Measurements from ENCODE around the gene FASTK. TPM values are rescaled to one million over a fixed set of nuclear protein-coding genes. Genes with fewer than 3 reads are reported as not detected.

Gene FASTK
- total RNA-seq (2021; ENCODE audit: unreplicated experiment) (86.4 TPM), Bru-seq, nascent RNA (percentile 76 among the genes with signal in this experiment), BruChase-seq, experiment 1, labeled RNA remaining after a 6-hour chase (percentile 91 among the genes with signal in this experiment), BruChase-seq, experiment 2, labeled RNA remaining after a 2-hour chase (percentile 91 among the genes with signal in this experiment)
- 77.9 and 78.4 TPM in 2 replicates for polyA plus RNA-seq (2012)
- long read RNA-seq, transcript FASTK-201 (10 exons, 1,827 nt), result major isoform, 50 of 172 reads
- long read RNA-seq, partial matches to known transcripts, result 32 of 172 reads
- long read RNA-seq, other reads (novel, unspliced or antisense), result 76 of 172 reads

- H3K27ac ChIP-seq (ENCODE audit: low read depth, low read length), result peak within 1 kb of the TSS; percentile 94
- peak within 1 kb of the TSS; percentile 94 for H3K4me2 ChIP-seq (ENCODE audit: low read length)
- H3K9me2 ChIP-seq (ENCODE audit: insufficient read depth), result no peaks in the 10 kb centered on the region
- H3K4me1 ChIP-seq (ENCODE audit: control insufficient read depth in 1 of 2, insufficient read depth in 2 of 2, low read length in 2 of 2), result peaks cover 33 to 69% of the 10 kb centered on the region in 2 experiments
- ATAC-seq (peak; percentile 68), DNase-seq (ENCODE audit: low read depth, low spot score) (peak; percentile 65)
- H3K27me3 ChIP-seq (ENCODE audit: insufficient read depth, low read length), result no peaks in the 10 kb centered on the region
- TF ChIP-seq RAD21 (IDR thresholded peaks at IDR 0.05; ENCODE audit: low read depth) (no peak), ZFX (IDR thresholded peaks at IDR 0.05) (peak; percentile 74), POLR2AphosphoS5 (IDR thresholded peaks at IDR 0.05; ENCODE audit: low read depth, low read length) (peak; percentile 88), YY1 (IDR thresholded peaks at IDR 0.05; ENCODE audit: extremely low read depth, insufficient replicate concordance, low read depth, low read length) (peak; percentile 97), ZBTB33 (IDR thresholded peaks at IDR 0.05; ENCODE audit: extremely low read depth, insufficient replicate concordance, low read length) (peak; percentile 44), POLR2A (IDR thresholded peaks at IDR 0.05; ENCODE audit: borderline replicate concordance, extremely low read depth, insufficient read depth, insufficient read length) (peak; percentile 88)
- H4K20me1 ChIP-seq (ENCODE audit: insufficient read depth), result no peaks in the 10 kb centered on the region
- peak within 1 kb of the TSS; percentile 100 for H3K9ac ChIP-seq (ENCODE audit: low read length)
- intact Hi-C loops (cut with micrococcal nuclease), result no loop called here
- H3K4me3 ChIP-seq (replicated peaks in 1 of 2; ENCODE audit: low read depth in 1 of 2, low read length in 2 of 2), result peak within 1 kb of the TSS; percentile 90 to 94
- RAD21 ChIA-PET (ENCODE audit: low non-redundant PET in 1 of 2, low total read pairs in 2 of 2, uncharacterized antibody in 2 of 2, unreplicated experiment in 2 of 2), result no interaction called here
- no peak within 1 kb of the TSS for H2AFZ ChIP-seq (ENCODE audit: low read depth, low read length, poor library complexity, severe bottlenecking)
- BruUV-seq (replicated peaks), result no TSS peak
- peaks cover 3 to 6% of the 10 kb centered on the region in 2 experiments; a peak in 2 of 4 replicates for H3K36me3 ChIP-seq (ENCODE audit: control insufficient read depth in 1 of 2, insufficient read depth in 2 of 2, low read length in 2 of 2)
- CTCF ChIA-PET, result interaction anchor here (0.7 to 1.4 kb wide), 4 partner anchors 20 to 62 kb away, joined by 3 read pairs; no protein-coding TSS in a partner anchor
- POLR2A ChIA-PET, result interaction anchor here (0.7 to 1.4 kb wide), 4 partner anchors 10 to 33 kb away, joined by 3 to 13 read pairs (median 6); no protein-coding TSS in a partner anchor
- H3K79me2 ChIP-seq (ENCODE audit: insufficient read depth, low read length), result peaks cover 45% of the 10 kb centered on the region
- no peaks in the 10 kb centered on the region for H3K9me3 ChIP-seq (ENCODE audit: control insufficient read depth in 1 of 2, insufficient read depth in 1 of 2, low read depth in 1 of 2, low read length in 2 of 2)
These were observed at the start of gene FASTK for GRCh38 chr7:151080522-151081169. TSS of gene FASTK (minus strand) at chr7:151080809. CDS start at chr7:151080766, 43 bp downstream.

All from HCT116 (cell line).